ENCODE data around the gene CMIP.
"Not testable (repeated sequence)": the region's sequence is repeated elsewhere in the genome, so short reads cannot be mapped to it uniquely, and the experiment has no call there.

Gene CMIP

DNA sequence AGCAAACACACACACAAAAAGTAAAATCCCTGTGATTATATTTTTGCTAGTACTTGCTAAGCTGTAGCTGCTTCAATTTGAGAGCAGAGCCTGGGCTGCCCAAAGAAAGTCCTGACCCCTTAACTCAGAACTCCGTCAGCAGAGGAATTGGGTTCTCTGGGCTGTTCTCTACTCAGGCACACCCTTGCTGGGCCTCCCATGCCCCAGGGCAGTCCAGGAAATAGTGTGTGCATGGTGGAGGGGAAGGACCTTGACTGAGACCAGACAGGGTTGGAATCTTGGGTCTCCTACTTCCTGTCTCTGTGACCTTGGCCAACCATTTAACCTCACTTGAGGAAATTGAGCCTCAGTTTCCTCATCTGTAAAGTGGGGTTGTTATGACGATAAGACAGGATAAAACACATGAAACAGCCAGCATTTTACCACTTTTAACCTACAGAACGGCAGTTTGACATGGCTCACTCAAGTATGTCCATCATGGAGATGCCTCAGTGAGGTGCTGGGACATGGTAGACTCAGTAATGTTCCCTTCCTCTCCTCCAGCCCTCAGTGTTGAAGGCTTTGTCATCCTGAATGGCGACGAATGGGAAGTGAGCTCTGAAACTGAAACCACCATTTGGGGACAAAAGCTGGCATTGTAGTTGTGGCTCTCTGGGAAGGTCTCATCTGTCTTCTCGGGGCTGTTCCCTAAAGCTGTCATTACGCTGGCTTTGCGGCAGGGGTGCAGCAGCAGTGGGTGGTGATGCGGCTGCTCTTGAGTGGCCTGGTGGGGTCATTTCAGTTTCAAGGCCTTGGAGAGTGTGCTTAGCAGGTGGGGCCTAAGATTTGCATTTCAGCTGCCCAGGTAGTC lies 74.9 kb downstream of the CMIP start:
- no peak for DNase-seq

- no peak for DNase-seq
Observed at GRCh38 chr16:81520151-81520470, 75.5 kb downstream of the CMIP start.

GRCh38 chr16:81520560-81521135 lies 76.0 kb downstream of the CMIP start:
- DNase-seq: no peak

DNA sequence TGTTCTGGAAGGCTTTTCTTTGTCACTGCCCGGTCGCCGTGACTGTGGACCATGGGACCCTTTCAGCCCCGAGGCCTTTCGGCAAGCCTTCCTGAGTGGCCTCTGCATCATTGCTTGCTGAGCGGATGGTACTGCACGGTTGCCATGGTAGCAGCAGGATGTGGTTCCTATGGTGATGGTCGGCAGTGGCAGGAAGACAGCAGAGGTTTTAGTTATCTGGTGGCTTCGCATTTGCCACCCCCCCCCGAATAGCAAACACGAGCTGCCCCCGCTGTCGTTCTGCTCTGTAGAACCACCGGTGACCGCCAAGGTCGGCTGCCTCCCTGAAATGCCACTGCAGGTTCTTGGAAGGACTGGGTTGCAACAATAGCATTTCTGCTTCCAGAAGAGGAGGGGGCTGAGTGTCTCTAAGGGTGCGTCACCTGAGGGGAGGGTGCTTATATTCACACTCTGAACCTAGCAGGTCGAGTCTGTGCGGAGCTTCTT lies 76.6 kb downstream of the CMIP start:
- no peak for DNase-seq

DNA sequence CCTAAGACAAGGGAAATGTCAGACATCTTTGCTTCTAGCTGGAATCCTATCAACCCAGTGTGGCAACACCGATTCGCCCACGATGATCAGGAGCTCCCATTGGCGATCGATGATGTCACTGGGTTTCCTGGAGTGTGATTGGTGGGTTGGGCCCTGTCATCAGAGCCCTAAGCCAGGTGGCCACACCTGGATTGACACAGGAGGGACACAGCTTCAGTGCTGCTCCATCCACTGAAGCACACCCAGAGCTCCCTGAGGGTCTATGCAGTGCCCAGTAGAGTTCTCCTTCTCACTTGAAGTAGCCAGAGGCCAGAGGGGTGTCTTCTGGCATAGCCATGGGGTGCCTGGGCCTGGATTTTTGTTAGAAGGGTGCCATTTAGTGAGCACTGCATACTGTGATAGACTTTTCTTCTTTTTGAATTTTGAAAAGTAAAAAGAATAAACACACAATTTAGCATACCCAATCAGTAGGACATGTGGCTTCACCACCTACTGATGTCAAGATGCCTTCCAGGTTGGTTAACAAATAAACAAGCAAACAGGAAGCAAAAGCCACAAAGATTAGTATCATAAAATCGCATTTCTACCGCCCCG lies 77.6 kb downstream of the CMIP start:
- peak; percentile 3 for DNase-seq

DNA sequence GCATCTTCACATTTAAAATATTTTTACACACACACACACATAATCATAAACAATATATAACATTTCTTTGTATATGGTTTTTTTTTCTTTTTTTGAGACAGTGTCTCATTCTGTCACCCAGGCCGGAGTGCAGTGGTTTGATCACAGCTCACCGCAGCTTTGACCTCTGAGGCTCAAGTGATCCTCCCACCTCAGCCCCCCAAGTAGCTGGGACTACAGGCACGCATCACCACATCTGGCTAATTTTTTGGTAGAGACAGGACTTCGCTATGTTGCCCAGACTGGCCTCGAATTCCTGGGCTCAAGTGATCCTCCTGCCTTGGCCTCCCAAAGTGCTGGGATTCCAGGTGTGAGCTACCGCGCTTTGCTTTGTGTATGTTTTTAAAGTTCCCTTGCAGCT lies 78.2 kb downstream of the CMIP start:
- not testable (repeated sequence) for DNase-seq

GRCh38 chr16:81523387-81524115 lies 78.9 kb downstream of the CMIP start:
- no peak for DNase-seq

DNA sequence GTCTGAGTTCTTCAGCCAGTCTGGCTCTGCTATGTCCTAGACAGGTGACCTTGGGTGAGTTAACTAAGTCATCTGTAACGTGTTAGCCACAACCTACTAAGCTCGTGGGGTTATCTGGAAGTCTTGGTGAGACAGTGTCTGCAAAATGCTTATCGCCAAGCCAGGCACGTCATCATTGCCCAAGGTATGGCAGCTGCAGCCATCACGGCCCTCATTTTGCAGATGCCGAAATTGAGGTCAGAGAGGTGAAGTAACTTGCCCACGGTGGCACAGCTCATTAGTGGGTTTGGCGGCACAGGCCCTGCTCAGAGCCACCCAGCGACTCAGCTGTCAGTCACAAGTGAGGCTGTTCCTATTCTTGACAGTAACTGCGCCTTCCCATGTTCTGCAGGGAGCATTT lies 79.8 kb downstream of the CMIP start:
- DNase-seq: no peak

GRCh38 chr16:81524885-81525284 lies 80.3 kb downstream of the CMIP start:
- not testable (repeated sequence) for DNase-seq

- DNase-seq: no peak
Observed at GRCh38 chr16:81526199-81526598, 81.6 kb downstream of the CMIP start.

DNA sequence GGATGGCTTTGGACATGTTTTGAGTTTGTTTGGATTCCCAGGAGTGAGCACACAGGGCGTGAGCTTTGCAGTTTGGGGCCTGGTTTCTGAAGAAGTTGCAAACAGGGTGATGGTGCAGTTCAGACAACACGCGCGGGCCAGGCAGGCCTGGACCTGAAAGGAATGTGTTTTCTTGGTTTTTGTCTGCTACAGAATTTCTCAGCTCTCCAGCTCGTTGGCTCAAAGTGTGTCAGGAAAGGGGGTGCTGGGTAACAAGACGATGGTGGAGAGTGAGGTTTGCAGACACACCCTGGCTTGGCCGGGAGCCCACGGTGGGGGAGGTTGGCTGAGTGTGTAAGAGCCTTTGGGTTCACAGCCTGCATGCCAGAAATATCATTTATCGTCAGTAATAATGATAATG lies 82.3 kb downstream of the CMIP start:
- peak; percentile 71 for DNase-seq

GRCh38 chr16:81527477-81528178 lies 83.0 kb downstream of the CMIP start:
- DNase-seq: no peak

- DNase-seq: no peak
Observed at GRCh38 chr16:81528256-81528655, 83.6 kb downstream of the CMIP start.

- no peak for DNase-seq
Observed at GRCh38 chr16:81530296-81530721, 85.7 kb downstream of the CMIP start.

DNA sequence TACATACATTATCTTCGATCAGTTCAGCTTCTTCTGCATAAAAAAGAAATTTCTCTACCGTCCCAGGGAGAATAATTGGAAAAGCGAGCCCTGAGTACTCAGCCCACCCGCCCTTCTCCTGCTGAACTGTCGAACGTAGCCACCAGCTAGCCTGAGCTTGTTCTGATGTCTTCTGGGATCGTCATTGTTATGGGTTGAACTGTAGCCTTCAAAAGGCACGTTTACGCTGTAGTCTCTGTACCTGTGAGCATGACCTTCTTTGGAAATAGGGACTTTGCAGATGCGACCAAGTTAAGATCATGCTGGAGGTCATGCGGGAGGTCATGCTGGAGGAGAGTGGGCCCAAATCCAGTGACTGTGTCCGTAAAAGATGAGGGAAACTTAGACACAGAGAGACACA lies 86.2 kb downstream of the CMIP start:
- DNase-seq: no peak

- DNase-seq: no peak
Observed at GRCh38 chr16:81531419-81531821, 86.8 kb downstream of the CMIP start.

- no peak for DNase-seq
Observed at GRCh38 chr16:81532491-81533174, 88.0 kb downstream of the CMIP start.

GRCh38 chr16:81533175-81533507 lies 88.5 kb downstream of the CMIP start:
- DNase-seq: no peak

GRCh38 chr16:81535679-81536360 lies 91.2 kb downstream of the CMIP start:
- DNase-seq: no peak

- no peak for DNase-seq
Observed at GRCh38 chr16:81536648-81537047, 92.0 kb downstream of the CMIP start.

DNA sequence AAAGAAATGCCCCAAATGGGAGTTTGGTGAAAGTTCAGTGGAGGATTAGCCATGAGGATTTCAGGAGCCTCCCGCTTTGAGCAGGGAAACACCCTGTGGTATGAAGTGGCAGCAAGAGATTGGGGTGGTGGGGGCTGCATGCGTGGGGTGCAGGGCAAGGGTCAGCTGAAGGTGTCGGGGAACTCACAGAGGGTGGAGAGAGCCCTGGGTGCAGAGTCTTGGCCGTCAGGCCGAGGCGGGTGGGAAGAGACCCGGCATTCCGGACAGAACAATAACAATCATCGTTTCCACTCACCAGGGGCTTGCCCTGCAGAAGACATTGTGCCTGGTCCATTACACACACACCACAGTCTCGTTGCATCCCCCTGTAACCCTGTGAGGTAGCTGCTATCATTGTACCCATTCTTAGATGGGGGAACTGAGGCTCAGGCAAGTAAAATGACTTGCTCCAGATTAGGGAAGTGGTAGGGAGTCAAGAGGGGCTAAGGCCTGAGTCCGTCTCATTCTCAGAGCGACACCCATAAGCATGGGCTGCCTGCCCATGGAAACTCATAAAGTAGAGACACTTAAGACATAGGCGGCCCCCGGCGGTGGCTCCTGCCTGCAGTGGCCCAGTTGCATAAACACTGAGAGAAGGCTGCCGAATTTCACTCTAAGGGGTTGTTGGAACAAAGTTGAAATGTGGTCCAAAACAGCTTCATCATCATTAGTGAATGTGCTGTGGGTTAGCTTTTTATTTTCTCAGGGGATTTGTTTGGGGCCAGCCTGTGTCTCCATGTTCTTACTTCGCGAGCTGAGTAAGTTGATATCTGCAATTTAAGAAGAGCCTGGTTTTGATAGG lies 93.3 kb downstream of the CMIP start:
- no peak for DNase-seq

Data from OCI-M1 (cell line).